SU-DHL-6 (cell line): Measurements from ENCODE around the gene PRSS56.

Experiments
- H2AFZ ChIP-seq: fragments of 200-600 bp; sonication (generic); 2 replicates; pipeline ENCODE4 v1.6.1; 2014; ENCODE audit warnings: low read depth, mild to moderate bottlenecking, moderate library complexity, mixed read lengths, antibody characterized with exemption, low read length; ENCODE audit not compliant: severe bottlenecking
- H3F3A ChIP-seq: fragments of 200-600 bp; shearing (Covaris generic); 2 replicates; pipeline ENCODE4 v1.6.0; 2016; ENCODE audit warnings: antibody characterized with exemption, mild to moderate bottlenecking; ENCODE audit not compliant: insufficient read depth
- H3K27ac ChIP-seq: fragments of 200-600 bp; sonication (generic); 2 replicates; pipeline ENCODE4 v1.5.1; 2016; ENCODE audit warnings: low read depth, mild to moderate bottlenecking, low read length, moderate library complexity, mixed read lengths
- H3K27me3 ChIP-seq: fragments of 200-600 bp; sonication (generic), shearing (Covaris generic); 2 replicates; pipeline ENCODE4 v1.6.0; 2014; ENCODE audit warnings: mild to moderate bottlenecking, low read length
- H3K36me3 ChIP-seq: fragments of 200-600 bp; sonication (generic); 2 replicates; pipeline ENCODE4 v1.6.1; 2014; ENCODE audit warnings: mild to moderate bottlenecking, low read length, mixed read lengths
- H3K4me2 ChIP-seq: fragments of 300-600, 200-600 bp; shearing (Covaris generic), sonication (generic); 2 replicates; pipeline ENCODE4 v1.6.0; 2014; ENCODE audit warnings: low read length, low read depth, mild to moderate bottlenecking; ENCODE audit not compliant: poor library complexity, severe bottlenecking
- H3K4me3 ChIP-seq: fragments of 200-600 bp; sonication (generic); 2 replicates; pipeline ENCODE4 v1.5.1; 2014; ENCODE audit warnings: antibody characterized with exemption, low read length, mild to moderate bottlenecking, mixed read lengths; ENCODE audit not compliant: insufficient read depth, poor library complexity, severe bottlenecking
- H3K79me2 ChIP-seq: fragments of 200-600 bp; sonication (generic); 2 replicates; pipeline ENCODE4 v1.6.1; 2014; ENCODE audit warnings: mild to moderate bottlenecking, low read length, moderate library complexity; ENCODE audit not compliant: insufficient read depth
- H3K9ac ChIP-seq: fragments of 200-600 bp; sonication (generic); 2 replicates; pipeline ENCODE4 v1.7.0; 2014; ENCODE audit warnings: mild to moderate bottlenecking, low read length
- H3K9me2 ChIP-seq: fragments of 200-600 bp; sonication (generic); replicated peaks from 2 replicates; pipeline ENCODE4 v1.6.1; 2014; ENCODE audit warnings: low read length; ENCODE audit not compliant: insufficient read depth
- H3K9me3 ChIP-seq: fragments of 200-600 bp; sonication (generic); 2 replicates; pipeline ENCODE4 v1.6.1; 2014; ENCODE audit warnings: low read length, mixed read lengths; ENCODE audit not compliant: insufficient read depth
- H4K20me1 ChIP-seq: fragments of 200-600 bp; sonication (generic); 2 replicates; pipeline ENCODE4 v1.6.1; 2014; ENCODE audit warnings: low read depth, mild to moderate bottlenecking, antibody characterized with exemption, low read length, moderate library complexity, mixed read lengths
- EZH2phosphoT487 ChIP-seq: fragments of 200-600 bp; sonication (generic), shearing (Covaris generic); conservative IDR thresholded peaks from 2 replicates; pipeline ENCODE4 v1.6.1; 2018; ENCODE audit warnings: mild to moderate bottlenecking, antibody characterized with exemption, low read length, moderate library complexity, mixed read lengths
- TF ChIP-seq, protein P1 (sequence below): fragments of 200-600 bp; sonication (generic); IDR thresholded peaks from one replicate; pipeline ENCODE4 v1.5.1; 2017; ENCODE audit warnings: antibody characterized with exemption, mild to moderate bottlenecking, low read length, moderate library complexity; ENCODE audit not compliant: insufficient read depth, poor library complexity, severe bottlenecking

PRSS56 gene

DNA sequence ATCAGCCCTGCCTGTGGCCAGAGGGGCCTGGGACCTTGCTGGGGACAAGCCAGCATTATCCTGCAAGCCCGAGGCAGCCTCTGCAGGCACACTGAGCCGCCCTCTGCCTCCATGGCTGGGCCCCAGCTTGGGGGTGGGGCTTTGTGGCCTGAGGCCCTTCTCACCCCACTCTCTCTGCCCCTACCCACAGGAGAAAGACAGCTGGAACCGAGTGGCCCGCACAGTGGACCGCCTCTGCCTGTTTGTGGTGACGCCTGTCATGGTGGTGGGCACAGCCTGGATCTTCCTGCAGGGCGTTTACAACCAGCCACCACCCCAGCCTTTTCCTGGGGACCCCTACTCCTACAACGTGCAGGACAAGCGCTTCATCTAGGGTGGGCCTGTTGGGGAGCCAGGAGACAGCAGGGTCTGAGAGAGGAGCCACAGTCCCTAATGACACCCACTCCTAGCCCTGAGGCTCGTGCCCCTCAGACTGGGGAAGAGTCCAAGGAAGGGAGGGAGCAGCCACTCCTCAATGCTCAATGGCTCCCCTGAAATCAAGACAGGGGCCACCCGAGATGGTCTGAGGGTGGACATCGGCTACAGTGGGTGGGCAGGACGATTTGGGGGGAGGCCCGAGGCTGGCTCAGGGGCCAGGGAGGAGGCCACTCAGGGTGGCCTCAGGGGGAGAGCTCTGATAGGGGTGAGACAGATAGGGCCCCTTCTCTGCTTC is 14.9 kb downstream of the PRSS56 start:
- H4K20me1 ChIP-seq, result no peaks in the 10 kb centered on the region
- H3K36me3 ChIP-seq, result no peaks in the 10 kb centered on the region
- no peak overlapping the region for H2AFZ ChIP-seq
- no peaks in the 10 kb centered on the region for H3K9me3 ChIP-seq
- no peaks in the 10 kb centered on the region for H3K79me2 ChIP-seq
- no peaks in the 10 kb centered on the region for H3K9me2 ChIP-seq
- H3F3A ChIP-seq, result no peaks in the 10 kb centered on the region
- TF ChIP-seq, protein P1, sequence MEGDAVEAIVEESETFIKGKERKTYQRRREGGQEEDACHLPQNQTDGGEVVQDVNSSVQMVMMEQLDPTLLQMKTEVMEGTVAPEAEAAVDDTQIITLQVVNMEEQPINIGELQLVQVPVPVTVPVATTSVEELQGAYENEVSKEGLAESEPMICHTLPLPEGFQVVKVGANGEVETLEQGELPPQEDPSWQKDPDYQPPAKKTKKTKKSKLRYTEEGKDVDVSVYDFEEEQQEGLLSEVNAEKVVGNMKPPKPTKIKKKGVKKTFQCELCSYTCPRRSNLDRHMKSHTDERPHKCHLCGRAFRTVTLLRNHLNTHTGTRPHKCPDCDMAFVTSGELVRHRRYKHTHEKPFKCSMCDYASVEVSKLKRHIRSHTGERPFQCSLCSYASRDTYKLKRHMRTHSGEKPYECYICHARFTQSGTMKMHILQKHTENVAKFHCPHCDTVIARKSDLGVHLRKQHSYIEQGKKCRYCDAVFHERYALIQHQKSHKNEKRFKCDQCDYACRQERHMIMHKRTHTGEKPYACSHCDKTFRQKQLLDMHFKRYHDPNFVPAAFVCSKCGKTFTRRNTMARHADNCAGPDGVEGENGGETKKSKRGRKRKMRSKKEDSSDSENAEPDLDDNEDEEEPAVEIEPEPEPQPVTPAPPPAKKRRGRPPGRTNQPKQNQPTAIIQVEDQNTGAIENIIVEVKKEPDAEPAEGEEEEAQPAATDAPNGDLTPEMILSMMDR, result no peak
- no peak for TF ChIP-seq EZH2phosphoT487
- no peak overlapping the region for H3K4me3 ChIP-seq
- no peak overlapping the region for H3K4me2 ChIP-seq
- H3K27me3 ChIP-seq, result no peaks in the 10 kb centered on the region
- no peak overlapping the region for H3K9ac ChIP-seq
- no peak overlapping the region for H3K27ac ChIP-seq

DNA sequence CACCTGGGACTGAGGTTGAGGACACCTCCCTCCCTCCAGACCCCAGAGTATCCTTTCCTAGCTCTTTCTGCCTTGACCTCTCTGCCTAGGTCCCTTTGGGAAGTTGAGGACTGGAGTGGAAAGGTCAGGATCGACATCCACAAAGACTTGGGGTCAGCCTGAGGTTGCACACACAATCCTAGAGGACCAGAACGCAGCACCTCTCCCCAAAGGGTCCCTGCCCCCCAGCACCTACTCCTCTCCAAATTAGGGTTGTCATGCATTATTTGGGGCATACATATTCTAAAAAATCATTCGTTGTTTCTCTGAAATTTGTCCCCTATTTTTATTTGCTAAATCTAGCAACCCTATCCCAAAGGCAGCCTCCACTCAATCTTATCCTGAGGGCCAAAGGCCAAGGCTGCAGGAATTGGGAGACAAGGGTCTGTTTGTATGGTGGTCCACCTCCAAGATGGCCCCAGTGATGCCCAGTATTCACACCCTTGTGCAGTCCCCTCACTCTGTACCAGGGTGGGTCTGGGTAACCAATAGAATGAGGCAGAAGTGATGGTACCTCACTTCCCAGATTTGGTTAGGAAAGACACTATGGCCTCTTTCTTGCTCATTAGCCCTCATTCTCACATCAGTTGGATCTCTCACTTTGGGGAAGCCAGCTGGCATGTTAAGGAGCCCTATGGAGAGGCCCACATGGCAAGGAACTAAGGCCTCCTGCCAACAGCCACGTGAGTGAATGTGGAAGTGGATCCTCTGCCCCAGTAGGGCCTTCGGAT is 15.8 kb downstream of the PRSS56 start:
- H3K4me2 ChIP-seq, result no peak overlapping the region
- no peaks in the 10 kb centered on the region for H3K36me3 ChIP-seq
- H3K9ac ChIP-seq, result no peak overlapping the region
- no peaks in the 10 kb centered on the region for H3F3A ChIP-seq
- TF ChIP-seq EZH2phosphoT487, result no peak
- TF ChIP-seq, protein P1, result no peak
- no peaks in the 10 kb centered on the region for H3K27me3 ChIP-seq
- H3K9me3 ChIP-seq, result no peaks in the 10 kb centered on the region
- H3K79me2 ChIP-seq, result no peaks in the 10 kb centered on the region
- no peak overlapping the region for H2AFZ ChIP-seq
- H4K20me1 ChIP-seq, result no peaks in the 10 kb centered on the region
- no peaks in the 10 kb centered on the region for H3K9me2 ChIP-seq
- H3K4me3 ChIP-seq, result no peak overlapping the region
- no peak overlapping the region for H3K27ac ChIP-seq

DNA sequence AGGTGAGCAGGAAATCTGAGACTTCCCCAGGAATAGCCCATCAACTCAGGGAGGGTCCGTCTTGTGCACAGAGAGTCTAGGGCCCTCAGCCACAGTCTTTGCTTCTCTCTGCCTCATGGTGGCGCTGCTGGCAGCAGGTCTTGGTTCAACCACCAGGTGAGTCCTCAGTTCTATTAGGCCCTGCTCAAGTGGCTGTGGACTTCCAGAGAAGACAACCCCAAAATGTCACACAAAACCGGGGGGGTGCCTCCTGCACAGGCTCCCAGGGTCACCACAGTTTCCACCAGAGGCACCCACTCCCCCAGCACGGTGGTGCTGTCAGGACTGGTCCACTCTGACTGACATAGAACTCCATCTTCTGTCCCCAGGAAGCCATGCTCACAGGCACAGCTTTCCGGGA is 16.9 kb downstream of the PRSS56 start:
- Histone ChIP-seq H4K20me1 (no peaks in the 10 kb centered on the region), H3K79me2 (no peaks in the 10 kb centered on the region), H2AFZ (no peak overlapping the region), H3K4me3 (no peak overlapping the region), H3K4me2 (no peak overlapping the region), H3K36me3 (no peaks in the 10 kb centered on the region), H3F3A (no peaks in the 10 kb centered on the region), H3K27me3 (no peaks in the 10 kb centered on the region), H3K27ac (no peak overlapping the region), H3K9me3 (no peaks in the 10 kb centered on the region), H3K9me2 (no peaks in the 10 kb centered on the region), H3K9ac (no peak overlapping the region)
- no peak for TF ChIP-seq EZH2phosphoT487
- TF ChIP-seq, protein P1, result peak; percentile 36
